Ectodermal cell (in vitro differentiated cells): ENCODE measurements around the gene CARD9.

Experiments used
- H3K27ac ChIP-seq: 2 replicates; pipeline ENCODE4 v1.7.0; 2013; ENCODE audit warnings: mild to moderate bottlenecking, low read depth, low read length; ENCODE audit not compliant: insufficient read depth, poor library complexity, severe bottlenecking
- H3K27me3 ChIP-seq: 2 replicates; pipeline ENCODE4 v1.7.0; 2013; ENCODE audit warnings: mild to moderate bottlenecking, low read length; ENCODE audit not compliant: insufficient read depth, control insufficient read depth, poor library complexity, severe bottlenecking
- H3K36me3 ChIP-seq: one replicate; pipeline ENCODE4 v1.7.0; 2013; ENCODE audit warnings: low read length; ENCODE audit not compliant: control insufficient read depth, insufficient read depth
- H3K4me1 ChIP-seq: one replicate; pipeline ENCODE4 v1.7.0; 2013; ENCODE audit warnings: low read length; ENCODE audit not compliant: control insufficient read depth, insufficient read depth
- H3K4me3 ChIP-seq: 2 replicates; pipeline ENCODE4 v1.7.0; 2013; ENCODE audit warnings: low read depth, low read length, control low read depth; ENCODE audit not compliant: insufficient read depth
- H3K9me3 ChIP-seq: 2 replicates; pipeline ENCODE4 v1.7.0; 2013; ENCODE audit warnings: mild to moderate bottlenecking, low read length, moderate library complexity; ENCODE audit not compliant: control insufficient read depth
- WGBS, 2 experiments: methylation state at CpG; one replicate each; pipeline ENCODE4 v1.1.7; 2013; ENCODE audit warnings: missing lambda C conversion rate in 2 of 2; 5-methylcytosine and 5-hydroxymethylcytosine counted together

The CARD9 gene

GRCh38 chr9:136364942-136365774 is 8.3 kb downstream of the CARD9 start:
- H3K27me3 ChIP-seq = no peaks in the 10 kb centered on the region
- WGBS, 2 experiments = 91 to 93% methylated on average over 31 of the region's 31 CpGs
- H3K36me3 ChIP-seq = no peaks in the 10 kb centered on the region
- no peaks in the 10 kb centered on the region for H3K9me3 ChIP-seq
- peaks cover 5% of the 10 kb centered on the region for H3K4me1 ChIP-seq
- H3K4me3 ChIP-seq = no peak overlapping the region
- no peak overlapping the region for H3K27ac ChIP-seq

- Histone ChIP-seq H3K36me3 (no peaks in the 10 kb centered on the region), H3K27ac (no peak overlapping the region), H3K4me1 (peaks cover 5% of the 10 kb centered on the region), H3K27me3 (no peaks in the 10 kb centered on the region), H3K4me3 (no peak overlapping the region), H3K9me3 (no peaks in the 10 kb centered on the region)
- 85% methylated on average over 54 of the region's 54 CpGs for WGBS, 2 experiments
Observed at GRCh38 chr9:136363949-136364748, 9.3 kb downstream of the CARD9 start.

- no peaks in the 10 kb centered on the region for H3K36me3 ChIP-seq
- 2% methylated on average over 96 to 97 of the region's 97 CpGs for WGBS, 2 experiments
- H3K4me1 ChIP-seq = peaks cover 5% of the 10 kb centered on the region
- H3K4me3 ChIP-seq = peak within 1 kb of the TSS; percentile 86
- no peaks in the 10 kb centered on the region for H3K27me3 ChIP-seq
- no peaks in the 10 kb centered on the region for H3K9me3 ChIP-seq
- H3K27ac ChIP-seq = peak within 1 kb of the TSS; percentile 60
Observed at GRCh38 chr9:136363106-136363948, 10.1 kb downstream of the CARD9 start, which contains the start of gene DNLZ. Gene DNLZ (minus strand): TSS chr9:136363744. CDS start chr9:136363714, 30 bp downstream.

GRCh38 chr9:136362450-136362784 is 11.1 kb downstream of the CARD9 start:
- H3K27ac ChIP-seq = no peak overlapping the region
- H3K4me3 ChIP-seq = no peak overlapping the region
- 94 to 95% methylated on average over 5 to 6 of the region's 6 CpGs for WGBS, 2 experiments
- H3K36me3 ChIP-seq = no peaks in the 10 kb centered on the region
- H3K4me1 ChIP-seq = peaks cover 5% of the 10 kb centered on the region
- H3K27me3 ChIP-seq = no peaks in the 10 kb centered on the region
- no peaks in the 10 kb centered on the region for H3K9me3 ChIP-seq

GRCh38 chr9:136361754-136362449 is 11.6 kb downstream of the CARD9 start:
- Histone ChIP-seq H3K9me3 (no peaks in the 10 kb centered on the region), H3K4me3 (no peak overlapping the region), H3K4me1 (peaks cover 5% of the 10 kb centered on the region), H3K36me3 (no peaks in the 10 kb centered on the region), H3K27ac (no peak overlapping the region), H3K27me3 (no peaks in the 10 kb centered on the region)
- WGBS, 2 experiments = 91% methylated on average over 26 of the region's 26 CpGs

GRCh38 chr9:136361047-136361753 is 12.3 kb downstream of the CARD9 start:
- no peak overlapping the region for H3K27ac ChIP-seq
- no peak overlapping the region for H3K4me3 ChIP-seq
- peaks cover 5% of the 10 kb centered on the region for H3K4me1 ChIP-seq
- no peaks in the 10 kb centered on the region for H3K36me3 ChIP-seq
- 92 to 93% methylated on average over 43 of the region's 43 CpGs for WGBS, 2 experiments
- H3K27me3 ChIP-seq = no peaks in the 10 kb centered on the region
- no peaks in the 10 kb centered on the region for H3K9me3 ChIP-seq

GRCh38 chr9:136359774-136360718 is 13.4 kb downstream of the CARD9 start:
- no peak overlapping the region for H3K27ac ChIP-seq
- H3K36me3 ChIP-seq = no peaks in the 10 kb centered on the region
- H3K9me3 ChIP-seq = no peaks in the 10 kb centered on the region
- no peaks in the 10 kb centered on the region for H3K27me3 ChIP-seq
- 92% methylated on average over 38 of the region's 38 CpGs for WGBS, 2 experiments
- peaks cover 5% of the 10 kb centered on the region for H3K4me1 ChIP-seq
- H3K4me3 ChIP-seq = no peak overlapping the region

GRCh38 chr9:136358888-136359287 is 14.6 kb downstream of the CARD9 start:
- Histone ChIP-seq H3K27me3 (no peaks in the 10 kb centered on the region), H3K4me3 (no peak overlapping the region), H3K27ac (no peak overlapping the region), H3K9me3 (no peaks in the 10 kb centered on the region), H3K36me3 (no peaks in the 10 kb centered on the region), H3K4me1 (peaks cover 5% of the 10 kb centered on the region)
- WGBS, 2 experiments = 88 to 91% methylated on average over 2 of the region's 2 CpGs
